ENCODE data around the gene CYP4F3.

DNA sequence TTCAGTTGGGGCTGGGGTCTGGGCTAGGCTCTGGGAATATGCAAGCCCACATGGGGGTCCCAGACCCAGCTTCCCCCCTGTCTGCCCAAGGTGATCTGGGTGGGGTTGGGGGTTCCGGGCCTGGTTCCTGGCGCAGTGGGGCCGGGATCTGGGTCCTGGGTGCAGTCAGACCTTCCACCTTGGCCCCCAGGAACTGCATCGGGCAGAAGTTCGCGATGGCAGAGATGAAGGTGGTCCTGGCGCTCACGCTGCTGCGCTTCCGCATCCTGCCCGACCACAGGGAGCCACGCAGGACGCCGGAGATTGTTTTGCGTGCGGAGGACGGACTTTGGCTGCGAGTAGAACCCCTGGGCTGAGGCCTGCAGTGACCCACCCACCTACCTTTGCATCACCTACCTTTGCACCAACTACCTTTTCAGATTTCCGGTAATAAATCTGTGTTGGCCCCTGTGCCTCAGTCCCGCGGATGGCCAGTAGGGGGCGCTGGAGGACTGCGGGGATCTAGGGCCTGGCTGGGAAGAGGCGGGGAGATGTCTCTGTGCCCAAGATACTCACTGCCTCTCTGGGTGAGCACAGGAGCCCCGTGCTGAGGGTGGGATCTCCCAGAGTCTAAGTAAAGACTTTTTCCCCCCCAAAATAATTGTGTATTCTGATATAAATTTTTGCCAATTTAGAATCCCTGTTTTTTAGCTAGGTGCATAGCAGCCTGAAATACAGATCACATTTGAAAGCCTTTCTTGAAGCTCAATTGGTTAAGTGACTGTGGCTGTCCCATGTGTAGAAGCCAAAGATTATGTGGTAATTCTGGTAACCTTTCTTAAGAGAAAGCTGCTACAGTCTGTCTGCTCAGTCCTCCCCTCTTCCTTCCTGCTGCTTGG lies 11.5 kb upstream of the CYP4F3 start:
- TF ChIP-seq CTCF (conservative IDR thresholded peaks at IDR 0.05; ENCODE audit: low read length) (peak; percentile 97), EZH2phosphoT487 (IDR thresholded peaks at IDR 0.05; ENCODE audit: borderline replicate concordance, low read depth, low read length) (no peak)

All from OCI-LY7 (cell line).